ENCODE results near the gene NPPB. TPM values are rescaled to one million over a fixed set of nuclear protein-coding genes. Genes with fewer than 3 reads are reported as not detected.

The NPPB gene
- total RNA-seq, 1 donor from 2014 or later = not detected

Other genes starting within 250 kb of the NPPB start
- 3.9 TPM for gene FBXO2, start 204.5 kb downstream of the NPPB start, total RNA-seq
- gene FBXO44, start 204.1 kb downstream of the NPPB start, total RNA-seq = 20.4 TPM
- gene FBXO6, start 194.7 kb downstream of the NPPB start, total RNA-seq = 11.1 TPM
- 21.8 TPM for gene MAD2L2, start 177.8 kb downstream of the NPPB start, total RNA-seq
- 0.05 TPM for gene DRAXIN, start 167.2 kb downstream of the NPPB start, total RNA-seq
- 13.4 TPM for gene AGTRAP, start 122.8 kb downstream of the NPPB start, total RNA-seq
- 2.1 TPM for gene C1orf167, start 96.8 kb downstream of the NPPB start, total RNA-seq
- 37.9 TPM for gene MTHFR, start 53.0 kb downstream of the NPPB start, total RNA-seq
- 15.4 TPM for gene CLCN6, start 52.8 kb downstream of the NPPB start, total RNA-seq
- gene NPPA, start 11.2 kb downstream of the NPPB start, total RNA-seq = 5.5 TPM
- 35.8 TPM for gene KIAA2013, start 67.5 kb upstream of the NPPB start, total RNA-seq
- gene PLOD1, start 75.8 kb upstream of the NPPB start, total RNA-seq = 64.4 TPM
- gene MFN2, start 121.5 kb upstream of the NPPB start, total RNA-seq = 688 TPM
- gene MIIP, start 160.6 kb upstream of the NPPB start, total RNA-seq = 11.5 TPM
- gene TNFRSF8, start 204.4 kb upstream of the NPPB start, total RNA-seq = 1.2 TPM